ENCODE results near the gene CH25H. TPM values are rescaled to one million over a fixed set of nuclear protein-coding genes. Genes with fewer than 3 reads are reported as not detected.

The CH25H gene
- total and polyA plus RNA-seq, 7 donors = 0.60 to 6.7 (median 2.1) TPM; not detected in 2

Other genes with a start within 250 kb of the CH25H start
- 10 to 100 TPM; 14.3 to 44.6 (median 22.1) TPM for gene FAS, start 216.5 kb downstream of the CH25H start, total RNA-seq
- gene FAS, start 216.5 kb downstream of the CH25H start, polyA plus RNA-seq = 10 to 100 TPM in 2 of 3 donors, 1 to 10 TPM in 1; 7.6 to 18.8 (median 11.4) TPM
- gene LIPA, start 44.5 kb upstream of the CH25H start, total RNA-seq = 10 to 100 TPM; 23.1 to 35.7 (median 31.4) TPM
- 100 to 1,000 TPM in 1 of 3 donors, 10 to 100 TPM in 2; 31.2 to 240 (median 37.6) TPM for gene LIPA, start 44.5 kb upstream of the CH25H start, polyA plus RNA-seq
- 1 to 10 TPM; 2.0 to 6.8 (median 3.2) TPM for gene IFIT2, start 94.7 kb upstream of the CH25H start, total RNA-seq
- gene IFIT2, start 94.7 kb upstream of the CH25H start, polyA plus RNA-seq = 10 to 100 TPM in 1 of 3 donors, 1 to 10 TPM in 2; 3.9 to 13.9 (median 6.6) TPM
- 10 to 100 TPM in 2 of 4 donors, 1 to 10 TPM in 2; 8.0 to 20.7 (median 10.5) TPM for gene IFIT3, start 120.7 kb upstream of the CH25H start, total RNA-seq
- 10 to 100 TPM in 1 of 3 donors, 1 to 10 TPM in 2; 4.9 to 36.1 (median 7.2) TPM for gene IFIT3, start 120.7 kb upstream of the CH25H start, polyA plus RNA-seq
- gene IFIT1B, start 170.7 kb upstream of the CH25H start, total RNA-seq = not detected
- not detected for gene IFIT1B, start 170.7 kb upstream of the CH25H start, polyA plus RNA-seq
- 10 to 100 TPM; 11.8 to 33.5 (median 20.9) TPM for gene IFIT1, start 185.3 kb upstream of the CH25H start, total RNA-seq
- 10 to 100 TPM in 1 of 3 donors, 1 to 10 TPM in 2; 6.9 to 27.1 (median 7.2) TPM for gene IFIT1, start 185.3 kb upstream of the CH25H start, polyA plus RNA-seq
- 10 to 100 TPM; 10.2 to 24.3 (median 19.3) TPM for gene IFIT5, start 207.3 kb upstream of the CH25H start, total RNA-seq
- gene IFIT5, start 207.3 kb upstream of the CH25H start, polyA plus RNA-seq = 1 to 10 TPM; 5.3 to 9.6 (median 6.0) TPM